ENCODE measurements around the gene ARHGEF4. TPM values are rescaled to one million over a fixed set of nuclear protein-coding genes. Genes with fewer than 3 reads are reported as not detected.

ARHGEF4 gene
- polyA plus RNA-seq, 3 donors, result 8.9 to 19.8 (median 13.3) TPM

GRCh38 chr2:131034122-131035051 lies 197.7 kb downstream of the ARHGEF4 start:
- WGBS, 3 donors, result 3 to 4% (median 4%) methylated on average over 59 to 61 of the region's 61 CpGs
- no peak overlapping the region for H3K27ac ChIP-seq (ENCODE audit: low read depth, low read length)

GRCh38 chr2:131035112-131035825 lies 198.6 kb downstream of the ARHGEF4 start:
- H3K27ac ChIP-seq (ENCODE audit: low read depth, low read length), result no peak overlapping the region
- WGBS, 3 donors, result 7 to 18% (median 9%) methylated on average over 50 to 65 of the region's 65 CpGs

DNA sequence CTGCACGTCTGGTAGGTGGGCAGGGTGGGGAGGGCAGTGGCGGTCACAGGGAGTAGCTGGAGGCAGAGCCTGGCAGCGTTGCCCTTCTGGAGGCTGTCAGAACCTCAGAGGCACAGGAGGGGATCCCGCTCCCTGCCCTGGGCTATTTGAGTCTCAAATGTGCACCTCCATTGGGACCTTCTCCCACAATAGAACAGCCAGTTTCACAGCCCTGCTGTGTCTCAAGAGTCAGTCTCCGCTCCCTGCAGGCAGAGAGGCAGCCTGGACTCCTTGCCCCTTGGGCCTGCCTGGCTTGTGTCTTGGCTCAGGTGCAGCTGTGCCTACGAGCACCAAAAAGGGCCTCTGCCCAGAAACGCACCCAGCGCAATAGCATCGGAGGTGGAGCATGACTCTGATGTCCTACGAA lies 199.1 kb downstream of the ARHGEF4 start:
- no peak overlapping the region for H3K27ac ChIP-seq (ENCODE audit: low read depth, low read length)
- WGBS, 3 donors, result 54 to 79% (median 60%) methylated on average over 9 to 10 of the region's 10 CpGs

- no peak overlapping the region for H3K27ac ChIP-seq (ENCODE audit: low read depth, low read length)
Measured at GRCh38 chr2:131036269-131036668, 199.6 kb downstream of the ARHGEF4 start.

GRCh38 chr2:131036696-131037397 lies 200.1 kb downstream of the ARHGEF4 start:
- H3K27ac ChIP-seq (ENCODE audit: low read depth, low read length), result no peak overlapping the region
- 87 to 94% (median 88%) methylated on average over 11 of the region's 11 CpGs for WGBS, 3 donors

More at GRCh38 chr2:131036269-131036668, 199.6 kb downstream of the ARHGEF4 start:
- 64 to 68% (median 65%) methylated on average over 6 of the region's 6 CpGs for WGBS, 3 donors

- H3K27ac ChIP-seq (ENCODE audit: low read depth, low read length), result no peak overlapping the region
- WGBS, 3 donors, result 62 to 73% (median 69%) methylated on average over 6 of the region's 6 CpGs
Measured at GRCh38 chr2:131037398-131038257, 200.9 kb downstream of the ARHGEF4 start.

DNA sequence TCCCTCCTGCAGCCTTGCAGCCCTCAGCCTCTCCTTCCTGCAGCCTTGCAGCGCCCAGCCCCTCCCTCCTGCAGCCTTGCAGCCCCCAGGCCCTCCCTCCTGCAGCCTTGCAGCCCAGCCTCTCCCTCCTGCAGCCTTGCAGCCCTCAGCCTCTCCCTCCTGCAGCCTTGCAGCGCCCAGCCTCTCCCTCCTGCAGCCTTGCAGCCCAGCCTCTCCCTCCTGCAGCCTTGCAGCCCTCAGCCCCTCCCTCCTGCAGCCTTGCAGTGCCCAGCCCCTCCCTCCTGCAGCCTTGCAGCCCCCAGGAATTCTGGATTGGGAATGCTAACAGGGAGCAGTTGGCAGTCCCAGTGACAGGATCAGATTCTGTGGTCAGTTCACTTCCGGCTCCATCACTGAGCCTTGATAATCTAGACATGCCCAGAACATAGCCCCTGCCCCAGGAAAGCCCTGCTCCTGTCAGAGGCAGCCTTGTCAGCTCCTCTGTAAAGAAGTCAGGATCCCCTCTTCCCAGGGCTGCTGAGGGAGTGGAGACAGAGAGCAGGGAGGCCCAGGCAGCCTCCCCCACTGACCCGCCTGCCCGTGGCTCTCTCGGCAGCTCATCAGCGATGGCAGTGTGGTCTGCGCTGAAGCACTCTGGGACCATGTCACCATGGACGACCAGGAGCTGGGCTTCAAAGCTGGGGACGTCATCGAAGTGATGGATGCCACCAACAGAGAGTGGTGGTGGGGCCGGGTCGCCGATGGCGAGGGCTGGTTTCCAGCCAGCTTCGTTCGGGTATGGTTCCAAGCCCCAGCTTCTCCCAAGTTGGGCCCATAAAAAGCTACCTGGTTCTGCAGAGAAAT lies 201.8 kb downstream of the ARHGEF4 start:
- no peak overlapping the region for H3K27ac ChIP-seq (ENCODE audit: low read depth, low read length)
- WGBS, 3 donors, result 91% methylated on average over 16 to 17 of the region's 17 CpGs

DNA sequence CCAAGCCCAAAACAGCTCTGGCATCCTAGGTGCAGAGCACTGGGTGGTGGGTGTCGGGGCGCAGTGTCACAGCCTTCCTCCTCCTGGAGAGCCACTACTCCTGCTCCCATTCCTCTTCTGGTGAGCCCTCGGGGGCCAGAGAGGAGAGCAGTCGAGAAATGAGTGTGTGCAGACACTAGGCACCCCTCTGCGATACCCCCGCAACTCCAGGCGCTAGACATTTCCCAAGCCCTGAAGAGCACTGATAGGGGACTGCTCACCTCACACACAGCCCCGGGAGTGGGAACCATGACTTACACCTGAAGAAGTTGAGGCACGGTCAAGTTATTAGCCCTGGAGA lies 202.4 kb downstream of the ARHGEF4 start:
- 91 to 95% (median 94%) methylated on average over 9 of the region's 9 CpGs for WGBS, 3 donors
- H3K27ac ChIP-seq (ENCODE audit: low read depth, low read length), result no peak overlapping the region

GRCh38 chr2:131039535-131039907 lies 202.8 kb downstream of the ARHGEF4 start:
- WGBS, 3 donors, result 57 to 82% (median 68%) methylated on average over 23 of the region's 23 CpGs
- H3K27ac ChIP-seq (ENCODE audit: low read depth, low read length), result no peak overlapping the region

- 34 to 64% (median 37%) methylated on average over 71 to 75 of the region's 75 CpGs for WGBS, 3 donors
- no peak overlapping the region for H3K27ac ChIP-seq (ENCODE audit: low read depth, low read length)
Measured at GRCh38 chr2:131039908-131040660, 203.4 kb downstream of the ARHGEF4 start.

- no peak overlapping the region for H3K27ac ChIP-seq (ENCODE audit: low read depth, low read length)
- WGBS, 3 donors, result 30 to 69% (median 67%) methylated on average over 22 to 23 of the region's 23 CpGs
Measured at GRCh38 chr2:131040661-131041401, 204.1 kb downstream of the ARHGEF4 start.

- H3K27ac ChIP-seq (ENCODE audit: low read depth, low read length), result no peak overlapping the region
- WGBS, 3 donors, result 73 to 87% (median 87%) methylated on average over 14 of the region's 14 CpGs
Measured at GRCh38 chr2:131041402-131042147, 204.9 kb downstream of the ARHGEF4 start.

DNA sequence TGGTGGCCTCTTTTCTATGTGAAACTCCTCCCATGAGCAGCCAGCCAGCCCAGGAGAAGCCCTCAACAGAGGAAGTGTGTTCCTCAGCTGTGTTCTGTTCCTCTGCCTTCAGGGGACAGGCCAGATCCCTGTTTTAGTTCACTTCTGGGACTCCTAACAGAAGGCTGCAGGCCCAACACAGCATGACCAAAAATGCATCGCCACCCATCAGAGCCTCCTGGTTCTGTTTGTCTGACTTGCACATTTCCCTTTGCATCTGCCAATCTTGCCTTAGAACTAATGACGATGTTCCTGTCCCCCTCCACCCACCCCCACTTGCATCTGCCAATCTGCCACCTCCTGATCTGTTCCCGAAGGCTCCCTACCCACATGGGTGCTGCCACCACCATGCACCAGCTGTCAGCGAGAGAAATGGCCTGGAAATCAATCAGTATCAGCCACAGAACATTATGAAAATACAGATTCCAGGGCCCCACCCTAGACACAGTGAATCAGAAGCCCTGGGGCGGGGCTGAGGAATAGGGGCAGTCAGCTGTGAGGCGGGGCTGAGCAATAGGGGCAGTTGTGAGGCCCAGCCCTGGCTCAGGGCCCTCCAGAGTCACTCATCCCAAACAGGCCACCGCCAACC lies 205.5 kb downstream of the ARHGEF4 start:
- 79 to 93% (median 93%) methylated on average over 7 of the region's 7 CpGs for WGBS, 3 donors
- H3K27ac ChIP-seq (ENCODE audit: low read depth, low read length), result no peak overlapping the region

DNA sequence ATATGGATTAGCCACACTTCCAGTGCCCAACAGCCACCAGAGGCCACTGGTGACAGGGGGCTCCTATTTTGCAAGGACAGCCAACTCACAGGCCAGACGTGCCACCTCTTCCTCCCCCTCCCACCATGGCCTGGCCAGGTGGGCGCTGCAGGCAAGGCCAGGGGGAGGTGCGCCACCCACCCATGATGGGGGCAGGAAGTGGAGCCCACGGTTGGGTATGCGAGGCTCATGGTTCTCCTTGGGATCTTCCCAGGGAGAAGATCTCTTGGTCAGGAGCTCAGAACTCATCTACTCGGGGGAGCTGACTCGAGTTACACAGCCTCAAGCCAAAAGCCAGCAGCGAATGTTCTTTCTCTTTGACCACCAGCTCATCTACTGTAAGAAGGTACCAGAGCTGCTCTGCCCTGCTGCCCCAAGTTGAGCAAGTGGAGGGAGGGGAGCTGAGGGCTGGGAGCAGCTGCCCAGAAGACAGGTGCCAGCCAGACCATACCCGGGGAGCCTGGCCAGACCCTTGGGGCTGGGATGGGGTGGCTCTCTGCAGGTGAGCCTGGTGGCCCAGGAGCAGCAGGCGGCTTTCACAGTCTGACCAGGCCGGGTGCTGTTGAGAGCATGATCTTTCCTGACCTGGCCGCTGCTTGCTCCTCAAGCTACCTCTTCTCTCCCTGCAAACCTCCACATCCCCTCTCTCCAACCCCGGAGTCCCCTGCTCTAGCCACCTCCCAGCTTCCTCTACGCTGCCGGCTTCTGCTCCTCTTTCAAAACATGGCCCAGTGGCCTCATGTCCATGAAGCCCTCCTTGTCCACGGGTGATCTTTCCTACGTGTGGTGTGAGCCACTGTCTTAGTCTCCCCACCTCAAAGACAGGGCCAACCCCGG lies 206.7 kb downstream of the ARHGEF4 start:
- WGBS, 3 donors, result 89 to 90% (median 89%) methylated on average over 18 of the region's 18 CpGs

More for the DNA sequence above, 206.7 kb downstream of the ARHGEF4 start:
- H3K27ac ChIP-seq (ENCODE audit: low read depth, low read length), result no peak overlapping the region
